Measurements from ENCODE around the gene TSEN54.

TSEN54 gene

DNA sequence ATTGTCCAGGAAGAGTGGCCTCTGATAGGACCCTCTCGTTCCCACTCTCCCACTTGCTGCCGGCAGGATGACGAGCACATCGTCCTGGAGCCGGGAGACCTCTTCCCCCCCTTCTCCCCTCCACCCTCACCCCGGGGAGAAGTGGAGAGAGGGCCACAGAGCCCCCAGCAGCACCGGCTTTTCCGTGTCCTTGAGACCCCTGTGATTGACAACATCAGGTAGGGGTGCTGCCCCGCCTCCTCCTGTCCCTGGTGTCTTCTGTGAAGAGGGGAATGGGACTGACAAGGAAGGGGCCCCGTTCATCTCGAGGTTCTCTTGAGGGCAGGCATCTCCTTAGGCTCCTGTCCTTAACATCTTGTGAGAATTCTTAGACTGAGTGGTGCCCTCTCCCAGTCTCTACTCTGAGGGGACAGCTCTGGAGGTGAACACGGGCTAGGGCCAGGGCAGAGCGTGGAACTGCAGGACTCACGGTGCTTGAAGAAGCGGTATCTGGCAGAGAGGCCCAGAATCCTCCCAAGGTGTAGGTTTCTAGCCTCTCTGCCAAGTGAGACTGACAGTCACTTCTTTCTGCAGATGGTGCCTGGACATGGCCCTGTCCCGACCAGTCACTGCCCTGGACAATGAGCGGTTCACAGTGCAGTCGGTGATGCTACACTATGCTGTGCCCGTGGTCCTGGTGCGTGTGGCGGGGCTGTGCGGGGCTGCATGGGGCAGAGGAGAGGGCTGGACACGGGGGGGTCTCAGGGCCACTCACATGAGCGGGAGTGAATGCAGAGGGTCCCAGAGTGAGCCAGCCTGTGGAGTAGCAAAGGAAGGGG, 27.4 kb upstream of the TSEN54 start:
- TF ChIP-seq CTCF (conservative IDR thresholded peaks at IDR 0.05; ENCODE audit: control insufficient read depth, insufficient read depth, low read depth, low read length), result no peak
- no peak for DNase-seq (ENCODE audit: low read depth)
- H3K4me3 ChIP-seq (ENCODE audit: control insufficient read depth, low read depth, low read length), result no peak overlapping the region

GRCh38 chr17:75489511-75489955, 26.8 kb upstream of the TSEN54 start:
- DNase-seq (ENCODE audit: low read depth), result no peak
- H3K4me3 ChIP-seq (ENCODE audit: control insufficient read depth, low read depth, low read length), result no peak overlapping the region
- no peak for TF ChIP-seq CTCF (conservative IDR thresholded peaks at IDR 0.05; ENCODE audit: control insufficient read depth, insufficient read depth, low read depth, low read length)

GRCh38 chr17:75490173-75490743, 26.1 kb upstream of the TSEN54 start:
- no peak overlapping the region for H3K4me3 ChIP-seq (ENCODE audit: control insufficient read depth, low read depth, low read length)
- no peak for TF ChIP-seq CTCF (conservative IDR thresholded peaks at IDR 0.05; ENCODE audit: control insufficient read depth, insufficient read depth, low read depth, low read length)
- DNase-seq (ENCODE audit: low read depth), result no peak

DNA sequence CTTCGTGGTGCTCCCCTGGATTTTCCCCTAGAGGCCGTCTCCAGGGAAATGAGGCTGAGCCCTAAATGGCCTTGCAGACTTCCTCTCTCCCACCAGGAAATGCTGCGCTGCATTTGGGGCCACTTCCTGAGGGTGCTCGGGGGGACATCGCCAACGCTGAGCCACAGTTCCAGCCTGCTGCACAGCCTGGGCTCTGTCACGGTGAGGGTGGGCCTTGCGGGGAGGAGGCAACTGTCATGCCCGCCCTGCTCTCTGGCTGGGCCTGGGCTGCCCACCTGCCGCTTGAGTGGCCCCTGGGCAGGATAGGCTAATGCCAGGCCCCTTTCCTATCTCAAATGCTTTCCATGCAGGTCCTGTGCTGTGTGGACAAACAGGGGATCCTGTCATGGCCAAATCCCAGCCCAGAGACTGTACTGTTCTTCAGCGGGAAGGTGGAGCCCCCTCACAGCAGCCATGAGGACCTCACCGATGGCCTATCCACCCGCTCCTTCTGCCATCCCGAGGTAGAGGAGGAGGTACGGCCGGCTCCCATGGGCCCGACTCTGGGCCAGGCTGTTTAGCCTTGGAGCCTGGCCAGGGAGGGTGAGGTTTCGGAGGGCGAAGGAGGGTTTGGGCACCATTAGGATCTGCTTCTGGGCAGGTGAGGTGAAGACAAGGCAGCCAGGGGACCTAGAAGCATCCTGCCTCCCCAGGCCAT, 25.2 kb upstream of the TSEN54 start:
- H3K4me3 ChIP-seq (ENCODE audit: control insufficient read depth, low read depth, low read length), result no peak overlapping the region
- TF ChIP-seq CTCF (conservative IDR thresholded peaks at IDR 0.05; ENCODE audit: control insufficient read depth, insufficient read depth, low read depth, low read length), result no peak
- DNase-seq (ENCODE audit: low read depth), result no peak

GRCh38 chr17:75491680-75492079, 24.6 kb upstream of the TSEN54 start:
- DNase-seq (ENCODE audit: low read depth), result no peak
- TF ChIP-seq CTCF (conservative IDR thresholded peaks at IDR 0.05; ENCODE audit: control insufficient read depth, insufficient read depth, low read depth, low read length), result no peak
- H3K4me3 ChIP-seq (ENCODE audit: control insufficient read depth, low read depth, low read length), result no peak overlapping the region

GRCh38 chr17:75492555-75493168, 23.7 kb upstream of the TSEN54 start:
- DNase-seq (ENCODE audit: low read depth), result no peak
- no peak overlapping the region for H3K4me3 ChIP-seq (ENCODE audit: control insufficient read depth, low read depth, low read length)
- no peak for TF ChIP-seq CTCF (conservative IDR thresholded peaks at IDR 0.05; ENCODE audit: control insufficient read depth, insufficient read depth, low read depth, low read length)

Data from fibroblast of mammary gland (primary cell).